ENCODE data around the gene NCOA7.
"Not testable (repeated sequence)": the region's sequence is repeated elsewhere in the genome, so short reads cannot be mapped to it uniquely, and the experiment has no call there.

- TF ChIP-seq ATF3 (IDR thresholded peaks at IDR 0.05); CTCF (IDR thresholded peaks at IDR 0.05 in 2 of 3, conservative IDR thresholded peaks at IDR 0.05 in 1 of 3; ENCODE audit: borderline replicate concordance in 1 of 3, insufficient read depth in 1 of 3, low read depth in 2 of 3, low read length in 2 of 3); POLR2AphosphoS5 (IDR thresholded peaks at IDR 0.05; ENCODE audit: low read depth, low read length); EZH2 (IDR thresholded peaks at IDR 0.05); CBX3 (IDR thresholded peaks at IDR 0.05; ENCODE audit: low read depth); ZNF274 (IDR thresholded peaks at IDR 0.05; ENCODE audit: low read depth, low read length); POLR2A (IDR thresholded peaks at IDR 0.05; ENCODE audit: borderline replicate concordance, extremely low read depth, insufficient read depth, insufficient read length); ELF1 (IDR thresholded peaks at IDR 0.05; ENCODE audit: borderline replicate concordance, low read depth); YY1 (IDR thresholded peaks at IDR 0.05; ENCODE audit: extremely low read depth, insufficient replicate concordance, low read depth, low read length); ZFX (IDR thresholded peaks at IDR 0.05); MAX (IDR thresholded peaks at IDR 0.05): not testable (repeated sequence)
These were observed 144.8 kb downstream of the NCOA7 start for GRCh38 chr6:125935520-125935919.
